Measurements from ENCODE around the gene ENTPD7.
"Not testable (repeated sequence)": the region's sequence is repeated elsewhere in the genome, so short reads cannot be mapped to it uniquely, and the experiment has no call there.

Gene ENTPD7

DNA sequence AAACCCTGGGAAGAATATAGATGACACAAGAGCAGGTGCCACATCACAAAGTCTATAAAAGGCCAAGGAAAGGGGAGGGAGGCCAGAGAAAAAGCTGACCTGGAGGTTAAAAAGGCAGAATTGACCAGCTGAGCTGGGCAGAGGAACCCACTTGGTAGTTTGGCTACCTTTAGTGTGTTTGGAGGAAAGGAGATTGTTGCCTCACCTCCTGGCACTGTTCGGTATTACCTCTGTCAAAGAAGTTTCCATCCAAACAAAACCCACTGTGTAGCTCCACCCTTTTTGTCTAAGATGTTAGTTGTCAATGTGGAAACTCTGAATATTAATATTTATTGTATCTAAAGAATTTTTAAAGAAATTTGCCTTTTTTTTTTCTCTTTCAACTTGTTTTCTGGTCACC, 23.4 kb downstream of the ENTPD7 start:
- no peak for DNase-seq (ENCODE audit: low read depth in 4 of 4, low spot score in 1 of 4)

DNA sequence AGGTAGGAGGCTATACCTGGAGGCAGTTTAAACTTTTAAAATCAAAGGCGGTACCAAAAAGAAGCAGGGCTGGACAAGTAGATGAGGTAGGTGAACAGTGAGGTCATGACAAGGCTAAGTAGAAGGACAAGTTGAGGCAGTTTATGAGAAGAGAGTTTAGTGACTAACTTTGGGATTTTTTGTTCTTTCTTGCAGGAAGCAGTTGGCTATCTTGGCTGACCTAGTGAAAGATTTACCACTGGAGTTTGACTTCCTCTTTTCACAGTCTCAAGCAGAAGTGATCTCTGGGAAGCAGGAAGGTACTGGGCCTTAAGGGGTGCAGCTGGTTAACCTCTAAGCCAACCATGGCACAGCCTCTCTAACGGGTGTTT, 26.3 kb downstream of the ENTPD7 start:
- no peak for DNase-seq (ENCODE audit: low read depth in 4 of 4, low spot score in 1 of 4)

DNA sequence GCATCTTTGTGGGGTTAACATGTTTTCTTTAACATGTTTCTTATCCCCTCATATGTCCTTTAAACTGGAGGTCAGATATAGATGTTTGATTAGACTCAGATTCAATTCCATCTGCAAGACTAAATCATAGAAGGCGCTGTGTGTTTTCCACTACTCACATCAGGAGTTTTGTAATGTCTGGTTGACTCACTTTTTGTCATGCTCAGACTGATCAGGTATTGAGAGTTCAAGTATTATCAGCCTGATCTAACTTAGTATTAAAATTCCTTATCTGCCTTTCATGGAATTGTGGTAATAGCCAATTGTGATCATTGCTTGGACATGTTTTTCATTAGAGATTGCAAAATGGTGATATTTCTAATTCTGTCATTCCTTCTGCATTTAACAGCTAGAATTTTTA, 30.2 kb downstream of the ENTPD7 start:
- no peak for DNase-seq (ENCODE audit: low read depth in 4 of 4, low spot score in 1 of 4)

DNA sequence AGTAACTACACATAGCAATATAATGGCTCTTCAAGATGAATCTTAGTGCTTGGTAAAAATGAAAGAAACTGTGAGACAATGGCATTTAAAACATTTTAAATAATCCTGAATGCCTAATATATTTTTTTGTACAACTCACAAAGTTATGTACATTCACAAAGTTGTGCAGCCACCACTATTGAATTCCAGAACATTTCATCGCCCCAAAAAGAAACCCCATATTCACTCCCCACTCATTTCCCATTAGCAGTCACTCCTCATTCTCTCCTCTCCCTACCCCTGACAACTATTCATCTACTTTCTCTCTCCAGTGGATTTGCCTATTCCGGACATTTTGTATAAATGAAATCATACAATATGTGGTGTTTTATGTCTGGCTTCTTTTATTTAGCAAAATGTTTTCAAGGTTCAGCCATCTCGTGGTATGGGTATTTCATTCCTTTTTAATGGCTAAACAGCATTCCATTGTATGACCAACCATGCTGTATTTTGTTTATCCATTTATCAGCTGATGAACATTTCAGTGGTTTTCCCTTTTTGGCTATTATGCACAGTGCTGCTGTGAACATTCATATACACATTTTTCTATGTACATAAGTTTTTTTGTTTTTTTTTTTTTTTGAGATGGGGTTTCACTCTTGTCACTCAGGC, 34.7 kb downstream of the ENTPD7 start:
- DNase-seq (ENCODE audit: low read depth in 4 of 4, low spot score in 1 of 4) = no peak

DNA sequence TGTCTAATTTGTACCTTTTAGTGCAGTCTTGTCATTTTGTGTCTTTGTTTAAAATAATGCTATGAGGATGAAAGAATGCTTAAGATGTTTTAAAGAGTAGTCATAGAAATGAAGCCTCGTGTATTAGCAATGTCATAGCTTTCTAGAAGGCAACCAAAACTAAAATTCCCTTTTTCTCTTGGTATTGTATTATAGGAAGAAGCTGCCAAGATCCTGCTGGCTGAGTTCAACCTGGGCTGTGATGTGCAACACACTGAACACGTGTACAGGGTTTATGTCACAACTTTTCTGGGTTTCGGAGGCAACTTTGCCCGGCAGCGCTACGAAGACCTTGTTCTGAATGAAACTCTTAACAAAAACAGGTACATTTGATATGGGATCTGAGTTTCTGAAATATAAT, 36.5 kb downstream of the ENTPD7 start:
- no peak for DNase-seq (ENCODE audit: low read depth in 4 of 4, low spot score in 1 of 4)

DNA sequence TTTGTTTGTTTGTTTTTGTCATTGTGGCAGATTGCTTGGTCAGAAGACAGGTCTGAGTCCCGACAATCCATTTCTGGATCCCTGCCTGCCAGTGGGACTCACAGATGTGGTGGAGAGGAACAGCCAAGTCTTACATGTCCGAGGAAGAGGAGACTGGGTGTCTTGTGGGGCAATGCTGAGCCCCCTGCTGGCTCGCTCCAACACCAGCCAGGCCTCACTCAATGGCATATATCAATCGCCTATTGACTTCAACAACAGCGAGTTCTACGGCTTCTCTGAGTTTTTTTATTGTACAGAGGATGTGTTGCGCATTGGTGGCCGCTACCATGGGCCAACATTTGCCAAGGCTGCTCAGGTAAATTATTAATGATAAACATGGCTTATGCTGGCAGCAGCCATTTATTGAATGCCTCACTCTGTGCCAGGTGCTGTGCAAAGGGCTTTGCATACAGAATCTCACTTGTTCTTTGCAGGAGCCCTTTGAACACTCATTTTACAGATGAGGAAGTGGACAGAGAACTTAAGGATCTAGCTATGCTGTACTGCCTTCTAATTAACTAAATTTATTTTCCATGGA, 39.3 kb downstream of the ENTPD7 start:
- DNase-seq (ENCODE audit: low read depth in 4 of 4, low spot score in 1 of 4) = no peak

DNA sequence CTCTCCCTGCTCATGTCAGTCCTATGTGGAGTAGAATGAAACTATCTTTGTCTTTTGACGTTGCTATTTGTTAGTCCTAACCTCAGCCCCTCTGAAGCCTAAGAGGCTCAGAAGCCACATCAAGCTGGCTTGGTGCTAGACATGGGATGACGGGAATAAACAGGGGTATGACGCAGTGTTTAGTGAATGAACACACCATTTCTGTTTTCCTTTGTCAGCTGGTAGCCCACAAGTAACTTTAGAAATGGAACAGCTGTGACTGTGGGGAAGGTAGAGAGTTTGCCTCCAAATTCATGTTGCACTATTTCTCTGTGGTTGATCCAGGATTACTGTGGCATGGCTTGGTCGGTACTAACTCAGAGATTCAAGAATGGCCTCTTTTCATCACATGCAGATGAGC, 41.3 kb downstream of the ENTPD7 start:
- DNase-seq (ENCODE audit: low read depth in 4 of 4, low spot score in 1 of 4) = no peak

DNA sequence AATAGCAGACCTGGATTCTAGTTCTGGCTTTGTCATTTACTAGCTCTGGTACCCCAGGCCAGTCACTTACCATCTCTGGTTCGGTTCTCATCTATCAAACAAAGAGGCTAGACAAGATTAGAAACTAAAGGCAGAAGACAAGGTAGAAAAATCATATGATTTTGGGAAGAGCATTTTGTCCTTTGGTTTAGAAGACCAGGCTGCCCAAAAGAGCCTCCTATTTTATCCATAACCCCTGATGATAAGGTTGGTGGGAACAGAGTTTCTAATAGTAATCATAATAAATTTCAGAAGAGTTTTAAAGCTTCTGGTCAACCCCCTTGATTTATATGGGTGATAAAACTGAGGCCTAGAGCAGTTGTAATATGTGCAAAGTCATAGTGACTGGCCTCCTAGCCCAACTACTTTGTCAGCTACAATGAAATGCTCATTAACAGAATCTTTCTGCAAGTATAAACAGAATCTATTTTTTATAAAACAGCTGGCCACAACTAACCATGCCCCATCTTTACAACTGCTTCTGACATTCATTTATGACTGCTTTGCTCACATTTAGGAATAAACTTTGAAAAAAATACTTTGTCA, 49.2 kb downstream of the ENTPD7 start:
- no peak for DNase-seq (ENCODE audit: low read depth in 4 of 4, low spot score in 1 of 4)

DNA sequence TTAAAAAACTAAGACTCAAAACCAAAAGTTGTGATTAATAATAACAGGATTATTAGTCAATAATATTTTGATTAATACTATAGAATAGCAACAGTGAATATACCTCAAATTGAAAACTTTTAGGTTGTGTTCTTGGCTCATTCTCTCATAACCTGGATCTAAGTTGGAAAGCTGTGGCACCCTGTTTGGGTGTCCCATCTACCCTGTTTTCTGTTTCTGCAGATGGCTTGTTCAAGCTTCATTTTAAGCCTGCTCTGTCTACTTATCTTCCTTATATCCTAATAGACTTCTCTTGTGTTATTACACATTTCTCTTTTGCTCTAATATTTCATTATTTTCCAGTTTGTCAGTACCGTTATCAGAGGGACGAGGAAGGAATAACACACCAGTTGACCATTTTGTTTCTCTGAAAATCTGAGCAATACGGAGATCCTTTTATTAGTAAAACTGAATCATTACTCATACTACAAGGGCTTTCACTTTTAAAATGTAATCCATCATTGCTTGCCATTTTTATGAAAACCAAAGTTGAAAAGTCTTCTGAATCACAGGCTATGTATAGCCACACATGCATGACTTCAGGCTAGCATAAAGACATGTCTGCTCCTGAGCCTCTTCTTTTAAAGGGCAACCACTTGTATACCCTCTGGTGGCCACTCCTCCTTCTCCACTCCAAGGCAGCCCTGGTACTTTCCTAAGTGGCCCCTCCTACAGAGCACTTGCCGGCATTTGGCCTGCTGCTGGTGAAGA, 50.3 kb downstream of the ENTPD7 start:
- no peak for DNase-seq (ENCODE audit: low read depth in 4 of 4, low spot score in 1 of 4)

DNA sequence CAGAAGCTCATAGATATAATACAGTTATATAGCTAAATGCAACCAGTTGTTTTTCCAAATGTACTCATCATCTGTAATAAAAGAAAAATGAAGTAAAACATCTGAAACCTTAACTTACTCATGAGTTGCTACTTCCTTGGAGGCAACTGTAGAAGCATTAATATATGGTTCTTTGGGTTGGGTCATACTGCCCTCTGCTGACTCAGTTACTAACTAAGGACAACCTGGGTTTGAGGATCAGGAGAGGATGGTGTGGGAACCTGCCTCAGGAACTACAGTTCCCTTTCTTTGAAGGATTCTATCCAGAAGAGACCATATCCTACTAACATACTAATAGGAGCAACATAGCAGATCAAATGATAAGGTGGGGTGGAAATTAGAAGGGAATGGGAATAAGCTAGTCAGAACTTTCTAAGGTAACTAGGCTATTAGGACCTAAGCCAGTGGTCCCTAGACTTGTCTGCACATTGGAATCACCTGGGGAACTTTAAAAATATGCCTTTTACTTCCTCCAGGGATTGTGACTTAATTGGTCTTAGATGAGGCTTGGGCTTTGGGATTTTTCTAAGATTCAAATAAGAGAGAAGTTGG, 51.9 kb downstream of the ENTPD7 start:
- DNase-seq (ENCODE audit: low read depth in 4 of 4, low spot score in 1 of 4) = no peak

DNA sequence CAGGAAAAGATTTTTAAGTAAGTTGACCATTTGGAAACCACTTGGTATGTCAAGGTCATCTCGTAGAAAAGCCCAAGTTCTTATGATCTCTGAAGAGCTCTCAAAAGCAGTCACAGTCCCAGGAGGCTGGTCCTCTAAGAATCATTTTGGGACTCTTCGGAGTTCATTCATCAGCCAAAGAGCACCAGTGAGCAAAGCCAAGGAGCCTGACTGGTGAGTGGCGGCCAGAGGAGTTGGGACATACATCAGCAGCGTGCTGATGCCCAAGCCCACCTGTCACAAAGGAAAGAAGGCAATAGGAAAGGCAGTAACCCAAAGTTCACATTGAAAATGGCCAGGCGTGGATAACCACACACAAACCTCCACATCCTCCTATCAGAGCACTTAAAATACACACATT, 55.1 kb downstream of the ENTPD7 start:
- DNase-seq (ENCODE audit: low read depth in 4 of 4, low spot score in 1 of 4) = no peak

DNA sequence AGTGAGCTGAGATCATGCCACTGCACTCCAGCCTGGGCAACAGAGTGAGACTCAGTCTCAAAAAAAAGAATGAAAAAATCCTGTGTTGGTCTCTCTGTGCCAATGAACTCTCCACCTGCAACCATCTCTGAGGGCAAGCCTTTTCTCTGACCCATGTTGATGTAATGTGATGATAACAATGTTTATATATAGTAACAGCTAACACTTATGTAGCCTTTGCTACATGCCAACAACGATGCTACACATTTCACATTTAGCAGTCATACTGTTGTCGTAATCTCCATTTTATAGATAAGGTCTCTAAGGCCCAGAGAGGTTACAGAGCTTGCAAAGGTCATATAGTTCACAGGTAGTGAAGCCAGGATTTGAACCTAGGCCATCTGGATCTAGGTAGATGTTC, 61.1 kb downstream of the ENTPD7 start:
- DNase-seq (ENCODE audit: low read depth in 4 of 4, low spot score in 1 of 4) = no peak

DNA sequence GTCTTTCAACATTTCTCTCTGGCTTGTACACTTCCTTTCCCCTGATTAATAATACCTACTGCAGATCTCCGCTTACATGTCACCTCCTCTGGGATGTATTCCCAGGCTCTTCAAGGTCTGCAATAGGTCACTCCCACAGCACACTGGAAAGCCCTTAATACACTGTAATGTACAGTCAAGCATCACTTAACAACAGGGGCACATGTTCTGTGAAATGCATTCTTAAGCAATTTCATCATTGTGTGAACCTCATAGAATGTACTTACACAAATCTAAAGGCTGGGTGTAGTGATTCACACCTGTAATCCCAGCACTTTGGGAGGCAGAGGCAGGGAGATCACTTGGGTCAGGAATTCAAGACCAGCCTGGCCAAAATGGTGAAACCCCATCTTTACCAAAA, 70.7 kb downstream of the ENTPD7 start:
- no peak for DNase-seq (ENCODE audit: low read depth in 4 of 4, low spot score in 1 of 4)

DNA sequence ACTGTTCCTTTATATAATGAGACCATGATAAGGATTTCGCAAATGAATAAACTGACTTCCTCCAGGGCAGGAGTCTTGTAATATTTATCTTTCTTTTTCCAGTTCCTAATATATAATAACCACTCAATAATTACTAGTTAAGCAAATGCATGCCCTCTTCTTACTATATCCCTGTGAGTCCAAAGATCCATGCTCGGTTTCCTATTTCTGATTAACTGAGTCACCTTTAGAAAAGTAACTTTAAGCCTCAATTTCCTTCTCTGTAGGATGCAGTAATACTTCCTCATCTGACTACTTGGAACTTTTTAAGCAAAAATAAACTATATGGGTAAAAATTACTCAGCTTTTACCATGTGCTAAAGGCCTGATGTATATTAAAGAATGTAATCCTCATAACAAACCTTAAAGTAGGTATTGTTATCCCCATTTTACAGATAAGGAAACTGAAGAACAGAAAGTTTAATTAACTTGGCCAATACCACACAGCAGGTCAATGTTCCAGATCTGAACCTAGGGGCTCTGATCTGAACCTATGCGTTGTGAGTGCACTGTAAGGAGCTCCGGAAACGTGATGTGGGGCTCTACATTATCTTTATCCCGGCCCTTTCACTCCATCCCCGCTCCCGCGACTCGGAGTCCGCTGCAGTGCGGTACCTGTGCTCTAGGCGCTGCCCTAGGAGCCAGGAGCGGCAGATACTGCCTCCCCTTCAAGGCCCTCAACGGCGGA, 72.2 kb downstream of the ENTPD7 start:
- no peak for DNase-seq (ENCODE audit: low read depth in 4 of 4, low spot score in 1 of 4)

DNA sequence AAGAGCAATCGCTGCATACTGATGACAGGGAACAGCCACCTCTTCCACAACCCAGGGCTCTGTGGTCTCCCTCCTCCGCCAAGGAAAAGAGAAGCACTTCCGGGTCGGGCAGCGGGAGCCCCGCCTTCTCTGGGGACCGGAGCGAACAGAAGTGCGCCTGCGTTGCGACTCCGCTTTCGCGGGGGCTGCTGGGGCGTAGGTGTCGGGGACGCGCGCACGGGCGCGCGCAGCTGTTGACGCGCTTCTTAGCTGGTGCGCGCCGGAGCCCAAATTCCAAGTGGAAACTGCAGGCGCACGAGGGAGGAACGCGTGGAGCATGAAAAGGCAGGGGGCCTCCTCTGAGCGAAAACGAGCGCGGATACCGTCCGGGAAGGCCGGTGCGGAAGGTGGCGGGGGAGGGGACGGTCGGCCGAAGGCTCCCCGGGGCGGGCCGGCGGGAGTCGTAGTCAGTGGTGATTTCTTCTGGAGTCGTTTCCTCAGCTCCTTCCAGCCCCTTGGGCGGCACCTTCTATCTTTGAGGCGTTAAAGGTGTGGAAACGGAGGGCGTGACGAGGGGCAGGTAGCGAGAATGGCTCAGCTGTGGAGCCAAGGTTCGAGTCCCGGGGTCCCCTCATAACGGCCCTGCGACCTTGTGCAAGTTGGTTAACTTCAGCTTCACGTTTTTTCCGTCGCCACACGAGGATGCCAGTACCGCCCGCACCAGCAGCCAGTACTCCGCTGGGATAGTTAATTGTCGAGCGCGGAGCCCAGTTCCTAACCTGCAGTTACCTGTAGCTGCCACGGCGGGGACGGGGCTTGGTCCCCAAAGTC, 72.9 kb downstream of the ENTPD7 start, which contains the start of the genes COX15 and CUTC:
COX15 (minus strand) TSS at position 95 of the 810 bp plus-strand sequence; CDS start at position 17, 78 bp downstream.
CUTC (plus strand) TSS at position 202 of the 810 bp plus-strand sequence; CDS start at position 317, 115 bp downstream.
- peak; percentile 85 to 93 (median 91) for DNase-seq (ENCODE audit: low read depth in 4 of 4, low spot score in 1 of 4)

DNA sequence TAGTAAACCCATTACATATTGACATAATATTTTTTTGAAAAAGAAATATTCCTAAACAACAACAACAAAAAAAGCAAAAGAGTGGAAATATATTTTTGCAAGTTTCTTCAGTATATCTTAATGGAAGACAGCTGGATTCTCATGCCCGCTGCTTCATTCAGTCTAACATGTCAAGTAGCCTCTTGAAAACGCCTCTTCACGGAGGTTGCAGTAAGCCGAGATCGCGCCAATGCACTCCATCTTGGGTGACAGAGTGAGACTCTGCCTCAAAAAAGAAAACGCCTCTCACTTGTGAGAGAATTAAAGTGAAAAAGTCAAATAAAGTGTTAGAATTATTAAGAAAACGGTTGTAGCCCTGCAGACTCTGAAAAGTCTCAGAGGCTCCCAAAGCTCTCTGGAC, 74.1 kb downstream of the ENTPD7 start:
- no peak for DNase-seq (ENCODE audit: low read depth in 4 of 4, low spot score in 1 of 4)

DNA sequence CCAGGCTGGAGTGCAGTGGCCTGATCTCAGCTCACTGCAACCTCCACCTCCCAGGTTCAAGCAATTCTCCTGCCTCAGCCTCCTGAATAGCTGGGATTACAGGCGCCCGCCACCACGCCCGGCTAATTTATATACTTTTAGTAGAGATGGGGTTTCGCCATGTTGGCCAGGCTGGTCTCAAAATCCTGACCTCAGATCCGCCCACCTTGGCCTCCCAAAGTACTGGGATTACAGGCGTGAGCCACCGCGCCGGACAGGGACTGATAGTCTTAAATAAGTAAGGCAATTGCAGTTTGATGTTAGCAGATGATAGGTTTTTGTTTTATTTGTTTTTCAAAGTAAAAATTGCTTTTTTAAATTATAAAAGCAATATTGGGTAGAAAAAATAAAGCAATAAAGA, 74.8 kb downstream of the ENTPD7 start:
- DNase-seq (ENCODE audit: low read depth in 4 of 4, low spot score in 1 of 4) = not testable (repeated sequence)

DNA sequence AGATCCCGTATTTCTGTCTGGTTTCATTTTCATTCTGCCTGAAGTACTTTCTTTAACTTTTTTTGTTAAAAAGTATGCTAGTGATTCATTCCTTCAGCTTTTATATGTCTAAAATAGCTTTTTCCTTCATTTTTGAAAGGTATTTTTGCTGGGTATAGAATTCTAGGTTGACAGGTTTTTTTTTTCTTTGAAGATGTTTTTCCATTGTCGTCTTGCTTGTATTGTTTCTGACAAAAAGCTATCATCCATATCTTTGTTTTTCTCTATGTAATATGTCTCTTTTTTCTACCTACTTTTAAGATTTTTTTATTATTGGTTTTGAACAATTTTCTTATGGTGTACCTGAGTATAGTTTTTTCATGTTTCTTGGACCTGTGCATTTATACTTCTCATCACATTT, 81.0 kb downstream of the ENTPD7 start:
- no peak for DNase-seq (ENCODE audit: low read depth in 4 of 4, low spot score in 1 of 4)

DNA sequence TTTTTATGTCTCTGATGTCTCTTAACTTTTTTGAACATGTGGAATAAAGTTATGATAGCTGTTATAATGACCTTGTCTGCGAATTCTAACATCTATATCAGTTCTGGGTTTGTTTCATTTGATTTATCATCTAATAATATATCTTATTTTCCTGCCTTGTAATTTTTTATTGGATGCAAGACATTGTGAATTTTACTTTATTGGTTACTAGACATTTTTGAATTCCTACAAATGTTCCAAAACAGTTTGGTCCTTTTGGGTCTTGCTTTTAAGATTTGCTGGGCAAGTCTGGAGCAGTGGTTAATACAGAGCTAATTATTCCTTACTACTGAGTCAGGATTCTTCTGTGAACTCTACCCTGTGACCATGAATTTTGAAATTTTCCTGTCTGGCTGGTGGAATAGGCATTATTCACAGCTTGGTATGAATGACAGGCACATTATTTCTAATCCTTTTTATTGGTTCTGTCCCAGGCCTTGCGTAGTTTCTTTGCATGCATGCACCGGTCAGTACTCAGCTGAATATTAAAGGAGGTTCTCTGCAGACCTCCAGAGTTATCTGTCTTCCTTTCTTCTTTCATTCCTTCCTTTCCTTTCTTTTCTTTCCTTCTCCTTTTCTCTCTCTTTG, 81.7 kb downstream of the ENTPD7 start:
- DNase-seq (ENCODE audit: low read depth in 4 of 4, low spot score in 1 of 4) = no peak

DNA sequence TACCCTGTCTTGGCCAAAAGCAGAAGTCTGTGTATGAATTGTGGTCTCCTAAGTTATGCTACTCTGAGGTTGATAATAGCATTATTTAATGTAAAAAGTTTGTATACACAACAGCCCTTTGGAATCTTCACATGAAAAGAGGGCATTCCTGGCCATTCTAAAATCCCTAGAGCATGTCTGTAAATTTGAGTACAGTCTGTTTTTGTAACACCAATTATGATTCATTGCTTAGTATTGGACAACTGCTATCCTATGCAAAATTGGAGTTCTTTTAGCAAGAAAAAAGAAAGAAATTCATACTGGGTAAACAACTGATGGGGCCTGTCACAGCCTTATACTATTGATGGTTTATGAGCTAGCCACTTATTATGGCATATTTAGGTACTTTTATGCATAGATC, 82.9 kb downstream of the ENTPD7 start:
- DNase-seq (ENCODE audit: low read depth in 4 of 4, low spot score in 1 of 4) = no peak

All from stimulated activated CD4-positive, alpha-beta T cell treated with anti-CD3 and anti-CD28 coated beads, Interleukin-1b, Interleukin-23, amount 100 ng/mL, for 24 hours (primary cell).